Panc1 (cell line): ENCODE measurements around the gene DNAJB8. TPM values are rescaled to one million over a fixed set of nuclear protein-coding genes. Genes with fewer than 3 reads are reported as not detected.

ENCODE experiments used
- ATAC-seq: fragments of 200-7000 bp; cut with Tn5 transposase; 2 replicates; pipeline ENCODE4 v1.9.1; 2020; ENCODE audit warnings: mild to moderate bottlenecking, moderate library complexity
- BruUV-seq: library from RNA; stranded (reverse); fragments of 400-500 nt; replicated peaks from 2 replicates; lab custom pipeline; 2021; lab: Mats Ljungman, UMichigan
- CTCF ChIA-PET: fragments of 300-600 bp; sonication (Branson Sonifier 250); formaldehyde crosslinking; loops from one replicate; lab custom pipeline; 2022; ENCODE audit warnings: antibody characterized with exemption; lab: Charles Lee
- POLR2A ChIA-PET: fragments of 300-600 bp; sonication (Branson Sonifier 250); formaldehyde crosslinking; loops from one replicate; lab custom pipeline; 2022; ENCODE audit warnings: antibody characterized with exemption; lab: Charles Lee
- DNase-seq: peaks from one replicate; pipeline ENCODE4 v3.0.0-alpha.2; 2010; ENCODE audit warnings: low read depth, low spot score
- H3K27ac ChIP-seq: 2 replicates; pipeline ENCODE4 v1.5.1; 2011; ENCODE audit warnings: mild to moderate bottlenecking, low read length, inconsistent platforms
- H3K27me3 ChIP-seq: fragments of 200-500 bp; sonication (Bioruptor generic); 2 replicates; pipeline ENCODE4 v1.6.0; 2014; ENCODE audit warnings: low read length, inconsistent platforms; ENCODE audit not compliant: control insufficient read depth, insufficient read depth
- H3K36me3 ChIP-seq: fragments of 200-500 bp; sonication (Bioruptor generic); 2 replicates; pipeline ENCODE4 v1.5.1; 2014; ENCODE audit warnings: inconsistent platforms, mild to moderate bottlenecking, low read length, moderate library complexity; ENCODE audit not compliant: control insufficient read depth, insufficient read depth
- H3K4me1 ChIP-seq: 2 replicates; pipeline ENCODE4 v1.5.1; 2011; ENCODE audit warnings: inconsistent platforms, mild to moderate bottlenecking, low read length, moderate library complexity; ENCODE audit not compliant: control insufficient read depth, insufficient read depth
- H3K4me3 ChIP-seq, 2 experiments: 2 replicates each; pipeline ENCODE4 v1.5.1; 2011 to 2012; ENCODE audit warnings: low read depth in 2 of 2, low read length in 2 of 2, mild to moderate bottlenecking in 2 of 2, inconsistent platforms in 1 of 2, moderate library complexity in 1 of 2
- H3K9me3 ChIP-seq: fragments of 200-500 bp; sonication (Bioruptor generic); 2 replicates; pipeline ENCODE4 v1.5.1; 2014; ENCODE audit warnings: low read depth, mild to moderate bottlenecking, inconsistent platforms, low read length, moderate library complexity; ENCODE audit not compliant: control insufficient read depth, insufficient read depth
- CTCF ChIP-seq: fragments of 450-650 bp; IDR thresholded peaks from 2 replicates; pipeline ENCODE4 v1.5.1; 2017; ENCODE audit warnings: mild to moderate bottlenecking
- POLR2AphosphoS5 ChIP-seq: IDR thresholded peaks from 2 replicates; pipeline ENCODE4 v1.6.1; 2012; ENCODE audit warnings: mild to moderate bottlenecking, low read depth, low read length, moderate library complexity
- REST ChIP-seq, 2 experiments: IDR thresholded peaks; 2 replicates each; pipeline ENCODE4 v1.6.1; 2011 to 2012; ENCODE audit warnings: low read depth in 2 of 2, control low read depth in 1 of 2, low read length in 1 of 2, mild to moderate bottlenecking in 1 of 2, moderate library complexity in 1 of 2; ENCODE audit not compliant: insufficient read depth in 1 of 2
- SIN3A ChIP-seq: IDR thresholded peaks from 2 replicates; pipeline ENCODE4 v1.6.1; 2012; ENCODE audit warnings: low read depth, mild to moderate bottlenecking, low read length, moderate library complexity, borderline replicate concordance; ENCODE audit not compliant: insufficient read depth
- TCF7L2 ChIP-seq: IDR thresholded peaks from 2 replicates; pipeline ENCODE4 v1.6.1; 2011; ENCODE audit warnings: mild to moderate bottlenecking, low read depth, low read length, inconsistent platforms
- in situ Hi-C: cut with HindIII; loops from 2 replicates; pipeline ENCODE4 v1.10.0; 2016; ENCODE audit warnings: low sequenced_read_pairs, low pct_unique_long_range_greater_than_20kb
- intact Hi-C: fragments of 100-400 bp; cut with micrococcal nuclease; formaldehyde crosslinking; loops from one replicate; pipeline ENCODE4 v1.10.0; 2022; ENCODE audit not compliant: unreplicated experiment
- total RNA-seq: library from RNA; stranded (reverse); gene quantifications from one replicate; pipeline ENCODE4 v1.2.1, GENCODE V29; 2021; ENCODE audit not compliant: unreplicated experiment

Gene DNAJB8
- total RNA-seq, 1 experiment from 2014 or later = not detected

- Histone ChIP-seq H3K4me1 (no peaks in the 10 kb centered on the region), H3K9me3 (no peaks in the 10 kb centered on the region), H3K27ac (no peak overlapping the region), H3K27me3 (no peaks in the 10 kb centered on the region), H3K4me3 (no peak overlapping the region), H3K36me3 (no peaks in the 10 kb centered on the region)
- in situ Hi-C loops = no loop called here
- intact Hi-C loops = no loop called here
- CTCF ChIA-PET = interaction anchor here (0.9 kb wide), 1 partner anchor 17 kb away, joined by 3 read pairs; no protein-coding TSS in a partner anchor
- ATAC-seq (no peak), DNase-seq (no peak)
- TF ChIP-seq TCF7L2 (no peak), SIN3A (no peak)
- POLR2A ChIA-PET = no interaction called here
- BruUV-seq = no TSS peak
Observed at GRCh38 chr3:128442070-128442469, 24.6 kb downstream of the DNAJB8 start.

- intact Hi-C loops = no loop called here
Observed at GRCh38 chr3:128439226-128439625, 27.5 kb downstream of the DNAJB8 start.

More at GRCh38 chr3:128439226-128439625, 27.5 kb downstream of the DNAJB8 start:
- in situ Hi-C loops = no loop called here
- ChIA-PET POLR2A (no interaction called here), CTCF (interaction anchor here (1.4 kb wide), 1 partner anchor 12 kb away, joined by 3 read pairs; no protein-coding TSS in a partner anchor)
- no peak overlapping the region for H3K4me3 ChIP-seq
- no peaks in the 10 kb centered on the region for H3K4me1 ChIP-seq
- BruUV-seq = no TSS peak
- DNase-seq (no peak), ATAC-seq (peak; percentile 38; the same call in 1 of the 2 replicates)
- no peak overlapping the region for H3K27ac ChIP-seq
- no peaks in the 10 kb centered on the region for H3K36me3 ChIP-seq
- no peaks in the 10 kb centered on the region for H3K27me3 ChIP-seq
- no peak for TF ChIP-seq SIN3A
- TF ChIP-seq REST (IDR thresholded peaks at IDR 0.05; ENCODE audit: insufficient read depth in 1 of 2, low read depth in 2 of 2, low read length in 1 of 2) = no peak
- TF ChIP-seq POLR2AphosphoS5 = no peak
- no peak for TF ChIP-seq CTCF
- no peak for TF ChIP-seq TCF7L2
- H3K9me3 ChIP-seq = no peaks in the 10 kb centered on the region
